ENCODE results near the gene SLC35B2.

Gene SLC35B2, protein sequence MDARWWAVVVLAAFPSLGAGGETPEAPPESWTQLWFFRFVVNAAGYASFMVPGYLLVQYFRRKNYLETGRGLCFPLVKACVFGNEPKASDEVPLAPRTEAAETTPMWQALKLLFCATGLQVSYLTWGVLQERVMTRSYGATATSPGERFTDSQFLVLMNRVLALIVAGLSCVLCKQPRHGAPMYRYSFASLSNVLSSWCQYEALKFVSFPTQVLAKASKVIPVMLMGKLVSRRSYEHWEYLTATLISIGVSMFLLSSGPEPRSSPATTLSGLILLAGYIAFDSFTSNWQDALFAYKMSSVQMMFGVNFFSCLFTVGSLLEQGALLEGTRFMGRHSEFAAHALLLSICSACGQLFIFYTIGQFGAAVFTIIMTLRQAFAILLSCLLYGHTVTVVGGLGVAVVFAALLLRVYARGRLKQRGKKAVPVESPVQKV

GRCh38 chr6:44257025-44257752, at the start of gene SLC35B2:
TSS of gene SLC35B2 (minus strand) at chr6:44257528. CDS start at chr6:44257410, 118 bp downstream.
- DNase-seq: peak; percentile 32

GRCh38 chr6:44306710-44307109, 49.4 kb upstream of the SLC35B2 start:
- no peak for DNase-seq

- DNase-seq: no peak
These were observed 47.9 kb upstream of the SLC35B2 start for GRCh38 chr6:44305200-44305725.

- no peak for DNase-seq
These were observed 47.2 kb upstream of the SLC35B2 start for GRCh38 chr6:44304282-44305199.

- DNase-seq: no peak
These were observed 46.5 kb upstream of the SLC35B2 start for GRCh38 chr6:44303842-44304241.

GRCh38 chr6:44302856-44303255, 45.5 kb upstream of the SLC35B2 start:
- no peak for DNase-seq

DNA sequence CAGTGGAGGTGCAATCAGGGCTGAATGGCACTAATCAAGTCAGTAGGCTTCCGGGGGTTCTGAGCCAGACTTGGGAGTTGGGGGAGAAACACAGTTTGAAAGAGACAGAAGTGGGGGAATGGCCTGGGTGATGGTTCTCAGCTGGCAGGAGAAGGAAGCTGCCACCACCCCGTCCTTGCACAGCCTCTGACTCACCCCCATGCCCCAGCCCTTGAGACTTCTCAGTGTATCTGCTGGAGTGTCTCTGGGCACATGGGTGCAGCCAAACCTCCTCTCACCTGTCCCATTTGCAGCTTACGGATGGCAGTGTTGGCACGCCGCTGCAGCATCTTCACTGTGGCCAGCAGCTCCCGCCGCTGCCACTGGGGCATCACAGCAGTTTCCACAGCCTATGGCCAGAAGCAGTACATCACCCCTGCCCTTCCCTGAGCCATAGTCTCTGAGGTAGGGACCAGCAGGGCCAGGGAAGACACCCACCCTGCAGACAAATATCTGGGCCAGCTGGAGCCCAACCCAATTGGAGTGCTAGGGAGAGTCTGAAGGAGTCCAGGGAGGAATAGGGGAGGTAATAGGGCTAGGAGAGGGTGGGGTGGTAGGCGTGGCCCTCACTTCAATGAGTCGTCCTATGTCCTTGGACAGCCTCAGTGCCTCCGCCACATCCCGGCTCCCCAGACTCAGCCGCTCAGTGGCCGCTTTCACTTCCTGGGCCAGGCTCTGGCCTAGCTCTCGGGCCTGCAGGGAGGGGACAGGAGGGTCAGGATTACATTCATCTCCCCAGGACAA, 44.6 kb upstream of the SLC35B2 start:
- DNase-seq: no peak

GRCh38 chr6:44301106-44301505, 43.8 kb upstream of the SLC35B2 start:
- no peak for DNase-seq

- no peak for DNase-seq
These were observed 43.0 kb upstream of the SLC35B2 start for GRCh38 chr6:44300292-44300823.

DNA sequence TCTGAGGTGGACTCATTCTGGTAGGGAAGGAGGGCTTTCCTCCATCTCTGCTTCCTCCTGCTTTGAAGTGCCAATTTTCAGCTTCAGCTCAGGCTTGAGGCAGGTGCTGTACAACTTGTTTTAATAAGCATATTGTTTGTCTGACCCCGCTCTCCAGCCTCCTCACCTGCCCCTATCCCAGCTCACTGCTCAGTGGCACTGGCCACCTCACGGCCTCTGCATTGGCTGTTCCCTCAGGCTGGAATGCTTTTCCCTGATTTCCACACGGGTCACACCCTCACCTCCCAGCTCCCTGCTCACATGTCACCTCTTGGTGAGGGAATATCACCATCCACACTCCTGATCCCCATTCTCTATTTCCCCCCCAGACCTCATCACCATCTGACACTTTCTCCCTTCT, 41.5 kb upstream of the SLC35B2 start:
- DNase-seq: no peak

- DNase-seq: no peak
These were observed 40.9 kb upstream of the SLC35B2 start for GRCh38 chr6:44298055-44298803.

DNA sequence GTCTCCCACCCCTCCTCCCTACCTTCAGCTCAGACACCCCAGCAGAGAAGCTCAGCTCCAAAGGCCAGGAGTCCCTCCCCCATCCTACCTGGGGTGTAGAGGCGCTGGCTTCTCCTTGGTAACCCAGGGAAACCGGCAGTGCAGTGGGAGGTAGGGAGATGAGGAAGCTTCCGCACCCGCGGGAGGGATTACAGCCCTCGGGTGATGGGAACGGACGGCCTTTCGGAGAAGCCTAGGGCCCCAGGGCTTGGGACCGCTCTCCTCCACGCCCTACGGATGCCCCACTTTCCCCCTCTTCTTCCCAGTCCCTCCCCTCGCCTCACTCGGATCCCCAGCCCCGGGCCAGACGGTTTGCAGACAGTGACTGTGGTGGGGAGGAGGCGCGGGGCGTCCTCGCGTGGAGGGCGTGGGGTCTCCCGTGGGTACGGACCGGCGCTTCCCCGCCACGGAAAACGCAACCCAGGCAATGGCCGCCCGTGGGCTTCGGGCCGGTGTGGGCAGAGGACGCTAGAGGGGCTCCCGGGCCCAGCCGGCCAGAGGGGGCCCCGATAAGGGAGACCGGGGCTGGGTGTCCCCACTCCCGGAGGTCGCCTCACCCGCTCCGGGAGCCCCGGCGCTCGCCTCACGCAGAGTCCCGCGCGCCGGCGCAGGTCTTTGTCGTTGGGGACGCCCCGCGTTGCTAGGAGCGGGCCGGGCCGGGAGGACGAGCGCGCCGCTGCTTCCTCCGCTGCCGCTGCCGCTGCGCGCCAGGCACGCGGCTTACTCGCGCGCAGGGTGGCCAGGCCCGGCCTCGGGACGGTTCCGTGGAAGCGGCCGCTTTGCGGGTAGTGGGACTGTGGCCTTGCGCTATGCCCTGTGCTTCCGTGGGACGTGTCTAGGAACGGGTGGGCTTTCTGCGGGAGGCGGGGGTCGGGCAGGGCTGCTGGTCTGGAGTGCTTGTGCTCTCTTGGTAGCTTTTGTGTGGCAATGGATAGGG, 40.0 kb upstream of the SLC35B2 start:
- peak; percentile 3 for DNase-seq

GRCh38 chr6:44294832-44295791, 37.8 kb upstream of the SLC35B2 start:
- DNase-seq: no peak

GRCh38 chr6:44292661-44293365, 35.5 kb upstream of the SLC35B2 start:
- no peak for DNase-seq

- DNase-seq: no peak
These were observed 34.5 kb upstream of the SLC35B2 start for GRCh38 chr6:44291841-44292240.

DNA sequence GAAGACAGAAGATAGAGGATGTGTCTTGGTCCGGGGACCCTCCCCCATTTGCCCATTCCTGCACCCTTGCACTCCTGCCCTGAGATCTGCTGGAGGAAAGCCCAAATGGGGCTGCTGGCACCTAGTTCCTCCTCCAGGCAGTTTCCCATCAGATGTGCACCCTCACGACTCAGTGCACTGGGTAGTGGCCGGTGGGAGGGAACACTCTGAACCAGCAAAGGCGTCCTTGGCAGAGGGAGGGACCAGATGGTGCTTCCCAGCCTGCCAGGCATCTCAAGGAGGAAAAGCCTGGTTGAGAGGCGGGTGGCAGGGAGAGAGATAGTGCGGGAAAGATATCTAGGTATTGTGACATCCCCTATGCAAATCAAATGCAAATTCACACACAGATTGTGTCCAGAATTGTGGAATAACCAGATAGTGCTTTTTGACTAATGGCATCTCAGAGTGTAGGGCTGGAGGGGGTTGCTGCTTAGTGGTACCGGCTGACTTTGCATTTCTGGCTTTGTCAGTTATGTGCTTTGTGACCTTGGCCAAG, 32.5 kb upstream of the SLC35B2 start:
- peak; percentile 29 for DNase-seq

GRCh38 chr6:44286747-44287146, 29.4 kb upstream of the SLC35B2 start:
- no peak for DNase-seq

- DNase-seq: no peak
These were observed 28.9 kb upstream of the SLC35B2 start for GRCh38 chr6:44286285-44286565.

Data from NCI-H1694 treated with DMSO at 0.1 percent for 48 hours (cell line).